ENCODE measurements around the gene ACE2. TPM values are rescaled to one million over a fixed set of nuclear protein-coding genes. Genes with fewer than 3 reads are reported as not detected.

The ACE2 gene
- total and polyA plus RNA-seq, 2 experiments from 2014 or later: 16.5 to 49.9 TPM

- WGBS (ENCODE audit: low lambda C conversion rate, missing lambda C conversion rate): 10% methylated on average over 1 of the region's 1 CpG
- H3K4me3 ChIP-seq: no peak overlapping the region
- H3K27me3 ChIP-seq: no peaks in the 10 kb centered on the region
- peak; percentile 26 for DNase-seq (ENCODE audit: low spot score)
- no peak overlapping the region for H2AFZ ChIP-seq
- H3K4me1 ChIP-seq (ENCODE audit: insufficient read depth): peaks cover 32% of the 10 kb centered on the region
- no peaks in the 10 kb centered on the region for H3K9me2 ChIP-seq (replicated peaks; ENCODE audit: insufficient read depth)
- no peaks in the 10 kb centered on the region for H3K36me3 ChIP-seq (replicated peaks; ENCODE audit: insufficient read depth, low read depth)
- no peak for TF ChIP-seq CTCF (IDR thresholded peaks at IDR 0.05; ENCODE audit: poor library complexity)
- TF ChIP-seq EZH2phosphoT487 (IDR thresholded peaks at IDR 0.05; ENCODE audit: low read depth, severe bottlenecking, unreplicated experiment): no peak
- TF ChIP-seq EZH2 (IDR thresholded peaks at IDR 0.05; ENCODE audit: borderline replicate concordance): no peak
- H3K4me2 ChIP-seq: peak overlapping the region; percentile 26
- H4K20me1 ChIP-seq (ENCODE audit: insufficient read depth, poor library complexity, severe bottlenecking): no peaks in the 10 kb centered on the region
- peak overlapping the region; percentile 65 for H3K27ac ChIP-seq
- no peaks in the 10 kb centered on the region for H3K79me2 ChIP-seq
- H3K9me3 ChIP-seq (ENCODE audit: low read depth): no peaks in the 10 kb centered on the region
These were observed 24.7 kb downstream of the ACE2 start for GRCh38 chrX:15576019-15576418.

GRCh38 chrX:15574017-15574416, 26.7 kb downstream of the ACE2 start:
- H3K4me2 ChIP-seq: no peak overlapping the region
- H3K4me3 ChIP-seq: no peak overlapping the region
- no peaks in the 10 kb centered on the region for H4K20me1 ChIP-seq (ENCODE audit: insufficient read depth, poor library complexity, severe bottlenecking)
- no peaks in the 10 kb centered on the region for H3K36me3 ChIP-seq (replicated peaks; ENCODE audit: insufficient read depth, low read depth)
- no peaks in the 10 kb centered on the region for H3K79me2 ChIP-seq
- no peak for DNase-seq (ENCODE audit: low spot score)
- H3K27ac ChIP-seq: no peak overlapping the region
- no peaks in the 10 kb centered on the region for H3K9me3 ChIP-seq (ENCODE audit: low read depth)
- H3K4me1 ChIP-seq (ENCODE audit: insufficient read depth): peaks cover 14% of the 10 kb centered on the region
- no peak for TF ChIP-seq EZH2phosphoT487 (IDR thresholded peaks at IDR 0.05; ENCODE audit: low read depth, severe bottlenecking, unreplicated experiment)
- no peaks in the 10 kb centered on the region for H3K27me3 ChIP-seq
- H3K9me2 ChIP-seq (replicated peaks; ENCODE audit: insufficient read depth): no peaks in the 10 kb centered on the region
- 77% methylated on average over 2 of the region's 2 CpGs for WGBS (ENCODE audit: low lambda C conversion rate, missing lambda C conversion rate)
- H2AFZ ChIP-seq: no peak overlapping the region

- 8% methylated on average over 1 of the region's 1 CpG for WGBS (ENCODE audit: low lambda C conversion rate, missing lambda C conversion rate)
- TF ChIP-seq EZH2 (IDR thresholded peaks at IDR 0.05; ENCODE audit: borderline replicate concordance) (no peak), EZH2phosphoT487 (IDR thresholded peaks at IDR 0.05; ENCODE audit: low read depth, severe bottlenecking, unreplicated experiment) (no peak)
- Histone ChIP-seq H4K20me1 (ENCODE audit: insufficient read depth, poor library complexity, severe bottlenecking) (no peaks in the 10 kb centered on the region), H3K4me3 (no peak overlapping the region), H3K4me1 (ENCODE audit: insufficient read depth) (peaks cover 3% of the 10 kb centered on the region), H3K4me2 (no peak overlapping the region), H3K9me3 (ENCODE audit: low read depth) (no peaks in the 10 kb centered on the region), H3K9me2 (replicated peaks; ENCODE audit: insufficient read depth) (no peaks in the 10 kb centered on the region), H3K27me3 (no peaks in the 10 kb centered on the region), H2AFZ (no peak overlapping the region), H3K27ac (no peak overlapping the region), H3K79me2 (no peaks in the 10 kb centered on the region), H3K36me3 (replicated peaks; ENCODE audit: insufficient read depth, low read depth) (no peaks in the 10 kb centered on the region)
- DNase-seq (ENCODE audit: low spot score): no peak
These were observed 30.6 kb downstream of the ACE2 start for GRCh38 chrX:15570145-15570544.

- 39% methylated on average over 7 of the region's 7 CpGs for WGBS (ENCODE audit: low lambda C conversion rate, missing lambda C conversion rate)
- no peaks in the 10 kb centered on the region for H3K79me2 ChIP-seq
- no peaks in the 10 kb centered on the region for H3K36me3 ChIP-seq (replicated peaks; ENCODE audit: insufficient read depth, low read depth)
- H3K4me1 ChIP-seq (ENCODE audit: insufficient read depth): peaks cover 8% of the 10 kb centered on the region
- H3K4me3 ChIP-seq: no peak overlapping the region
- no peak for TF ChIP-seq EZH2 (IDR thresholded peaks at IDR 0.05; ENCODE audit: borderline replicate concordance)
- peak; percentile 73 for TF ChIP-seq CTCF (IDR thresholded peaks at IDR 0.05; ENCODE audit: poor library complexity)
- TF ChIP-seq EZH2phosphoT487 (IDR thresholded peaks at IDR 0.05; ENCODE audit: low read depth, severe bottlenecking, unreplicated experiment): no peak
- no peak overlapping the region for H3K27ac ChIP-seq
- H2AFZ ChIP-seq: no peak overlapping the region
- H3K9me2 ChIP-seq (replicated peaks; ENCODE audit: insufficient read depth): no peaks in the 10 kb centered on the region
- H3K27me3 ChIP-seq: no peaks in the 10 kb centered on the region
- no peaks in the 10 kb centered on the region for H3K9me3 ChIP-seq (ENCODE audit: low read depth)
- H4K20me1 ChIP-seq (ENCODE audit: insufficient read depth, poor library complexity, severe bottlenecking): no peaks in the 10 kb centered on the region
- peak; percentile 27 for DNase-seq (ENCODE audit: low spot score)
- no peak overlapping the region for H3K4me2 ChIP-seq
These were observed 32.7 kb downstream of the ACE2 start for GRCh38 chrX:15567886-15568616.

Data from hepatocyte (in vitro differentiated cells).